ENCODE data around the gene ALPK3. TPM values are rescaled to one million over a fixed set of nuclear protein-coding genes. Genes with fewer than 3 reads are reported as not detected.

The ALPK3 gene
- total RNA-seq, 1 donor from 2014 or later = 14.0 TPM

DNA sequence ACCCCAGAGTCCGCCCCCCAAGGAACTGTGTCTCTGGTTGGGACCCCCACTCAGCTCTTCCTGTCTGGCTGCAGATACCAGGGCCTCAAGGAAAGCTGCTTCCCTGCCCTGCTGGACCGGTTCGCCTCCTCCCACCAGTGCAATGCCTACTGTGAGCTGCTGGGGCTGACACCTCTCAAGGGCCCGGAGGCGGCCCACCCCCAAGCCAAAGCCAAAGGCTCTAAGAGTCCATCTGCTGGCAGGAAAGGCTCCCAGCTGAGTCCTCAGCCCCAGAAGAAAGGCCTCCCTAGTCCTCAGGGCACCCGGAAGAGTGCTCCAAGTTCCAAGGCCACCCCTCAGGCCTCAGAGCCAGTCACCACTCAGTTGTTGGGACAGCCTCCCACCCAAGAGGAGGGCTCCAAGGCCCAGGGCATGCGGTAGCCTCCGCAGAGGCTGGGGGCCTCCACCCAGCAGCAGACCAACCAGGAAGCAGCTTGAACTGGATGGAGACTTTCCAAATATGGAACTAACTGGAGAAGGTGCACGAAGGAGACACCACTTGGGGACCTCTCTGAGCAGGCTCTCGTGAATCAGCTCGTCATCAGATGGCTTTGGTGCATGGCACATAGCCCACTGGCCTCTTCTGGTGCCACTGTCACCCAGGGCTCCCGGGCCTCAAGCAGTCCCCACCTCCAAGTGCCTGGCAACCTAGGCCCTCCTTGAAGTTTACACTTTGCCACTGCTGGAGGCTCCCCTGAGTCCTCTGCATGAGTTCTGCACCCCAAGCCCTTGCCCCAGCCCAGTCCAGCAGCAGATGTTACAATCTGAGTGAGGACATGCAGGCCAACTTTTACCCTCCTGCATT lies 51.1 kb downstream of the ALPK3 start:
- DNase-seq (no peak), ATAC-seq (no peak)
- H3K27ac ChIP-seq = no peak overlapping the region
- peaks cover 6% of the 10 kb centered on the region for H3K4me1 ChIP-seq
- peaks cover 3% of the 10 kb centered on the region for H3K36me3 ChIP-seq
- H3K27me3 ChIP-seq (ENCODE audit: low read depth) = no peaks in the 10 kb centered on the region
- TF ChIP-seq, protein P1, sequence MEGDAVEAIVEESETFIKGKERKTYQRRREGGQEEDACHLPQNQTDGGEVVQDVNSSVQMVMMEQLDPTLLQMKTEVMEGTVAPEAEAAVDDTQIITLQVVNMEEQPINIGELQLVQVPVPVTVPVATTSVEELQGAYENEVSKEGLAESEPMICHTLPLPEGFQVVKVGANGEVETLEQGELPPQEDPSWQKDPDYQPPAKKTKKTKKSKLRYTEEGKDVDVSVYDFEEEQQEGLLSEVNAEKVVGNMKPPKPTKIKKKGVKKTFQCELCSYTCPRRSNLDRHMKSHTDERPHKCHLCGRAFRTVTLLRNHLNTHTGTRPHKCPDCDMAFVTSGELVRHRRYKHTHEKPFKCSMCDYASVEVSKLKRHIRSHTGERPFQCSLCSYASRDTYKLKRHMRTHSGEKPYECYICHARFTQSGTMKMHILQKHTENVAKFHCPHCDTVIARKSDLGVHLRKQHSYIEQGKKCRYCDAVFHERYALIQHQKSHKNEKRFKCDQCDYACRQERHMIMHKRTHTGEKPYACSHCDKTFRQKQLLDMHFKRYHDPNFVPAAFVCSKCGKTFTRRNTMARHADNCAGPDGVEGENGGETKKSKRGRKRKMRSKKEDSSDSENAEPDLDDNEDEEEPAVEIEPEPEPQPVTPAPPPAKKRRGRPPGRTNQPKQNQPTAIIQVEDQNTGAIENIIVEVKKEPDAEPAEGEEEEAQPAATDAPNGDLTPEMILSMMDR (IDR thresholded peaks at IDR 0.05) = no peak
- intact Hi-C loops (cut with DNase I) = no loop called here
- H3K4me3 ChIP-seq = no peak overlapping the region
- H3K9me3 ChIP-seq = no peaks in the 10 kb centered on the region

DNA sequence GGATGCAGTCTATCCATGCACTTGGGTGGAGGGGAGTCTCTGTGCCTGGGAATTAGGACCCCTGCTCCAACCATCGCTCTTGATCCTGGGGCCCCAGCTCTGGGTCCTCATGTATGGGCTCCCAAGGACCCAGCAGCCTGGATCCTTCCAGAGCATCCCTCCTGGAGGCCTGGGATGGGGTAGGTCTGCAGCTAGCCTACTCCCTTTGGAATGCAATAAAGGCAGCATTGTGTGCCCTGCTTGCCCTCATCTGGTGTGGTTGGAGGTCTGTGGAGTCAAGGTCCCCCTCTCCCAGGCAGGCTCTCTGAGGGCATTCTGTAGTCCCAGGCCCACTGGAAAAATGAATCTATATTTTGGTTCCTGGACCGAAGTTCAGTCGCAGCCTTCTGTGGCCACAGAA lies 52.4 kb downstream of the ALPK3 start:
- DNase-seq (no peak), ATAC-seq (no peak)
- Histone ChIP-seq H3K4me1 (no peaks in the 10 kb centered on the region), H3K27me3 (ENCODE audit: low read depth) (no peaks in the 10 kb centered on the region), H3K4me3 (no peak overlapping the region), H3K36me3 (no peaks in the 10 kb centered on the region), H3K9me3 (no peaks in the 10 kb centered on the region), H3K27ac (no peak overlapping the region)
- intact Hi-C loops (cut with DNase I) = no loop called here
- TF ChIP-seq, protein P1 (IDR thresholded peaks at IDR 0.05) = no peak

DNA sequence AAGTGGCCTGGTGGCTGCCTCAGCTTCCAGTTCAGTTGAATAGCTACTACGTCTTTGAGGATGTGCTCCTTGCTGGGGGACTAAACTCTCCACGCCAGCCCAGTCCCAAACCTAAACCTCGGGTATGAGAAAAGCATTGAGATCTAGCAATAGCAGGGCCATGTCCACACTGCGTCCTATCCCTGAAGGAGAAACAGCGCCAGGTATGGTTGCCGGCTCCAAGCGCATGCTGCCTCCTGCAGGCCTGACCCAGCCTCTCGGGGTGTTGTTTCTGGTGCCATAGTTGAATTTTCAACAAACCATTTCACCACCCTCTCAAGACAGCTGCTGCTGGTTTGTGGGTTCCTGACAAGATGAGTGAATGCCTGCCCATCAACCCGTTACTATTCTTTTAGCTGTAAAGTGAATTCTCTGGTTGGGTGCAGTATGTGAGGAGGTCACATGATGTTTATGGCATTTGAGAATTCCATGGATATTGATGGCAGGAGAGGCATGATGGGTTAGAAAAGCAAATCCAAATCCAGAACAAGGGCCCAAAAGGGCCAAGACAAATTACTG lies 54.4 kb downstream of the ALPK3 start:
- DNase-seq = no peak
- intact Hi-C loops (cut with DNase I) = no loop called here

DNA sequence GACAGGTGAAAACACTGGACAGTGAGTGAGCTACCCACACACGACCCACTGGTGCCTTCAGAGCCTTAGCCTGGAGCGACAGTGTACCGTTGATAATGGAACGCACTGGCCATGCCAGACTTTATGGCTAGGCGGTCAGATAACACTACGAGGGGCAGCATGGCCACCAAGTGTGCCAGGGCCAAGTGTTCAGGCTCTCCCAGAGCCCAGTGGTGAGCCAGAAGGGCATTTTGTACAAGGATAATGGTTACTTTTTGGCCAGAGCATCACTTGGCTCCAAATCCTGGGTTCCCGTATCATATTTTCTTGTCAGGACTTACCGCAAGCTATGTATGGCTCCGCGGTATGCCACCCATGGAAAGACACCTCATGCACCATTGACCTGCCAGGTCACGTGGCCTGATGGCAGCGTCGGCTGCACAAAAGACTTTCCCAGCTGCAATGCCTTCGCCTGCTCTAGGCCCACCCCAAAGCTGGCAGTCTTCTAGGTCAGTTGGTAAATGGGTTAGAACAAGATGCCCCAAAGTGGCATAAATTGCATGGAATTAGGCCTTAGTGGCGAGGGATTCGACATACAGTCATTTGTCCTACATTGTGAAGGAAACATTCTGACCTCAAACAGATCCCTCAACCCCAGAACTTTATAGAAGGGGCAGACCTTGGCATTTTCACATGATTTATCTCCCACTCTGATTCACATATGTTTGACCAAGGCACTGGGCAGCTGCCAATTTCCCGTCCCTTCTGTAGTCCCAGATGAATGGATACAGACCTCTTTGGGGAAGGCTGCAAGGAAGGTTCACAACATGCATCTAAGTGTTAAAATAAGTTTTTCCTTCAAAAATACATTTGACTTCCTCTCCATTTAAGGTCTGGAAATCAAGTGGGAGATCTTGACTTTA lies 55.1 kb downstream of the ALPK3 start:
- H3K36me3 ChIP-seq = no peaks in the 10 kb centered on the region
- TF ChIP-seq, protein P1 (IDR thresholded peaks at IDR 0.05) = no peak
- no peaks in the 10 kb centered on the region for H3K27me3 ChIP-seq (ENCODE audit: low read depth)
- no peaks in the 10 kb centered on the region for H3K9me3 ChIP-seq
- DNase-seq = no peak
- no peak overlapping the region for H3K4me3 ChIP-seq
- intact Hi-C loops (cut with DNase I) = no loop called here
- ATAC-seq = no peak
- no peaks in the 10 kb centered on the region for H3K4me1 ChIP-seq
- H3K27ac ChIP-seq = no peak overlapping the region

More for the DNA sequence above, 54.4 kb downstream of the ALPK3 start:
- H3K36me3 ChIP-seq = no peaks in the 10 kb centered on the region
- no peak overlapping the region for H3K27ac ChIP-seq
- H3K4me3 ChIP-seq = no peak overlapping the region
- no peak for ATAC-seq
- no peaks in the 10 kb centered on the region for H3K27me3 ChIP-seq (ENCODE audit: low read depth)
- no peaks in the 10 kb centered on the region for H3K9me3 ChIP-seq
- TF ChIP-seq, protein P1 (IDR thresholded peaks at IDR 0.05) = no peak
- H3K4me1 ChIP-seq = no peaks in the 10 kb centered on the region

DNA sequence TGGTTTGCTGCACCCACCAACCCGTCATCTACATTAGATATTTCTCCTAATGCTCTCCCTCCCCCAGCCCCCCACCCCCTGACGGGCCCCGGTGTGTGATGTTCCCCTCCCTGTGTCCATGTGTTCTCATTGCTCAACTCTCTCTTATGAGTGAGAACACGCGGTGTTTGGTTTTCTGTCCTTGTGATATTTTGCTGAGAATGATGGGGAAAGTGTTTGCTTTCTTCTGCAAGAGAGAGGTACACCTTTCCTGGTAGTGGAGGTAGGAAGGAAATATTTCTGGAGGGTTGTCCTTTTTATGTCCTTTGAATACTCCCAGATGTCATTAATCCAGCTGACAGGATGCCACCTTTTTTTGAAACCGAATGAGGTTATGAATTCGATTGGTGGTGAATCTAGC lies 56.8 kb downstream of the ALPK3 start:
- TF ChIP-seq, protein P1 (IDR thresholded peaks at IDR 0.05) = no peak
- Histone ChIP-seq H3K27me3 (ENCODE audit: low read depth) (no peaks in the 10 kb centered on the region), H3K9me3 (no peaks in the 10 kb centered on the region), H3K4me1 (no peaks in the 10 kb centered on the region), H3K36me3 (no peaks in the 10 kb centered on the region), H3K27ac (no peak overlapping the region), H3K4me3 (no peak overlapping the region)
- DNase-seq (no peak), ATAC-seq (peak in 1 of 2 donors; percentile 23)
- intact Hi-C loops (cut with DNase I) = no loop called here

Data from lower lobe of right lung (tissue), 2 donors.